Activated gamma-delta T cell treated with Interleukin-2 at 50 U/mL for 16 hours (primary cell): ENCODE data around the gene PLXNA4.
"Not testable (repeated sequence)": the region's sequence is repeated elsewhere in the genome, so short reads cannot be mapped to it uniquely, and the experiment has no call there.

Source experiments
- DNase-seq: peaks from one replicate; pipeline ENCODE4 v3.0.0-alpha.2; 2020

Gene PLXNA4, protein sequence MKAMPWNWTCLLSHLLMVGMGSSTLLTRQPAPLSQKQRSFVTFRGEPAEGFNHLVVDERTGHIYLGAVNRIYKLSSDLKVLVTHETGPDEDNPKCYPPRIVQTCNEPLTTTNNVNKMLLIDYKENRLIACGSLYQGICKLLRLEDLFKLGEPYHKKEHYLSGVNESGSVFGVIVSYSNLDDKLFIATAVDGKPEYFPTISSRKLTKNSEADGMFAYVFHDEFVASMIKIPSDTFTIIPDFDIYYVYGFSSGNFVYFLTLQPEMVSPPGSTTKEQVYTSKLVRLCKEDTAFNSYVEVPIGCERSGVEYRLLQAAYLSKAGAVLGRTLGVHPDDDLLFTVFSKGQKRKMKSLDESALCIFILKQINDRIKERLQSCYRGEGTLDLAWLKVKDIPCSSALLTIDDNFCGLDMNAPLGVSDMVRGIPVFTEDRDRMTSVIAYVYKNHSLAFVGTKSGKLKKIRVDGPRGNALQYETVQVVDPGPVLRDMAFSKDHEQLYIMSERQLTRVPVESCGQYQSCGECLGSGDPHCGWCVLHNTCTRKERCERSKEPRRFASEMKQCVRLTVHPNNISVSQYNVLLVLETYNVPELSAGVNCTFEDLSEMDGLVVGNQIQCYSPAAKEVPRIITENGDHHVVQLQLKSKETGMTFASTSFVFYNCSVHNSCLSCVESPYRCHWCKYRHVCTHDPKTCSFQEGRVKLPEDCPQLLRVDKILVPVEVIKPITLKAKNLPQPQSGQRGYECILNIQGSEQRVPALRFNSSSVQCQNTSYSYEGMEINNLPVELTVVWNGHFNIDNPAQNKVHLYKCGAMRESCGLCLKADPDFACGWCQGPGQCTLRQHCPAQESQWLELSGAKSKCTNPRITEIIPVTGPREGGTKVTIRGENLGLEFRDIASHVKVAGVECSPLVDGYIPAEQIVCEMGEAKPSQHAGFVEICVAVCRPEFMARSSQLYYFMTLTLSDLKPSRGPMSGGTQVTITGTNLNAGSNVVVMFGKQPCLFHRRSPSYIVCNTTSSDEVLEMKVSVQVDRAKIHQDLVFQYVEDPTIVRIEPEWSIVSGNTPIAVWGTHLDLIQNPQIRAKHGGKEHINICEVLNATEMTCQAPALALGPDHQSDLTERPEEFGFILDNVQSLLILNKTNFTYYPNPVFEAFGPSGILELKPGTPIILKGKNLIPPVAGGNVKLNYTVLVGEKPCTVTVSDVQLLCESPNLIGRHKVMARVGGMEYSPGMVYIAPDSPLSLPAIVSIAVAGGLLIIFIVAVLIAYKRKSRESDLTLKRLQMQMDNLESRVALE (N-terminal part only)

DNA sequence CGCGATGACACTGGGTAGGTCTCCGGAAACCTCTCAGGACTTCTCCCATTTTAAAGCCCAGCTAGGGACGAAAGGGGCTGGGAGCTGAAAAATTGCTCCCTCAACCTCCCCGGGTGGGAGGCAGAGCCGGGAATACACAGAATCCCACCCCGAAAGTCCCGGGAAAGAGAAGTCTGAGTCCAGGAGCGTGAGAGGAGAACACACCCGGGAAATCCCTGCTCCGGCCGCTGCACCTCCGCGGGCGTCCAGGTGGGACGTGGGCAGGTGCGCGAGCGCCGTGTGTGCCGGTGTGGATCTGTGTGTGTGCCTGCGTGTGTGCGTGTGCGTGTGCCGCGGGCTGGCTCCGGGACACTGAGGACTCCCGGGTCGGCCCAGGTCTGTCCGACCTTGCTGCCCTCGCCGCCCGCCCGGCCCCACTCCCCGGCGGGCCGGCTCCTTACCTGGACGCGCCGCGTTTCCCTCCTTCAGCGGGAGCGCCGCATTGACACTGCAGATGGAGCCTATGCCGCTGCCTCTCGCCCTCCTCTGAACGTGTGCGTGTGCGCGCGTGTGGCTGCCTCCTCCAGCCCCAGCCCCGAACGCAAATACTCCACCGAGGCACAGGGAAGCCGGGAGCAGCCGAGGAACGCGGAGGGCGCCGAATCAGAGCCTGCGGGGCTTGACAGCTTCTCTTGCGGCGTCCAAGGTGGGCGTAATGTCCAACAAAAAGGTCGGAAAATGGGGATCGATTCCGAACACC lies at the start of gene PLXNA4:
Gene PLXNA4 (minus strand): TSS at position 489 of the 739 bp plus-strand sequence. CDS start 67,777 bp downstream, outside the sequence.
- no peak for DNase-seq

DNA sequence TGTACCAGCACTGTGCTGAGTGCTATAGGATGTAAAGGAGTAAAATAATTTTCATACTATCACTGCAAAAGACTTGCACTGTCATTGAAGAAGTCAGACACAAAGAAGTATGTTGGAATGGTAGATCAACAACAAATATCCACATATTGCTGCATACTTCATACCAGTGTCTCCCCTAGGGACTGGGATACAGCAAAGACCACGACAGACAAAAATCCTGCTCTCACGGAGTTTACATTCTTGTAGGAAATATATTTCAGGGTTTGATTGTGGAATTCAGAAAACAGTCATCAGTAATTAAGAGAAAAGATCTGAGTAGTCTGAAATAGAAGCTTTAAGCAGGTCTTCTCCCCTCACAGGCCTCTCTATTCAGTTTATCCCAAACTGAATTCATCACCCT lies 49.4 kb upstream of the PLXNA4 start:
- no peak for DNase-seq

DNA sequence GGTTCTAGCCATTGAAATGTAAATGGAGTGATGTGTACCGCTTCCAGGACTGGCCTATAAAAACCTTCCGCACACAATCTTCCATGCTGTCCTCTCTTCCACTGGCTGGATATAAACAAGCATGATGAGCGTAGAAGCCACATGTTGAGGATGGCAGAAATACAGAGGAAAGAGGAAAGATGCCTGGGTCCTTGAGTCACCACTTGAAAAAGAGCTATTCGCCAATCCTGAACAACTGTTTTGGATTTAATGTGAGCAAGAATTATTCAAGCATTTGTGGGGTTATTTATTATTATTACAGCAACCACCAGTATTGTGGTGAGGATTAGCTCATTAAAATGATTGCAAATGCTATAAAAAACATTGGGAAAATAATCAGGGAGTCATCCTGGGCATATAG lies 45.8 kb upstream of the PLXNA4 start:
- no peak for DNase-seq

DNA sequence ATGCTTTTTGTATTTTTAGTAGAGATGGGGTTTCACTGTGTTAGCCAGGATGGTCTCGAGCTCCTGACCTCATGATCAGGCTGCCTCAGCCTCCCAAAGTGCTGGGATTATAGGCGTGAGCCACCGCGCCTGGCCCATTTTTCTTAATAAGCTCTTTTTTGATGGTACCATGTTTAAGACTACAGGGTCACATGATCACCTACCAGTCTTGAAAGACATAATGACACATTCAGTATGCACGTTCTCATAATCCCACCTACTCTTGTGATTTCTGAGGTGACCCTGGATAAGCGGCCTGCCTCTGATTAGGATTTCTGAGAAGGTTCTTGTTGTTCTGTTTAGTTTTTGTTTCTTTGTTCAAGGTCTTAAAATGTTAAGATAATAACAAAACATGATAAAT lies 43.7 kb upstream of the PLXNA4 start:
- DNase-seq: no peak

DNA sequence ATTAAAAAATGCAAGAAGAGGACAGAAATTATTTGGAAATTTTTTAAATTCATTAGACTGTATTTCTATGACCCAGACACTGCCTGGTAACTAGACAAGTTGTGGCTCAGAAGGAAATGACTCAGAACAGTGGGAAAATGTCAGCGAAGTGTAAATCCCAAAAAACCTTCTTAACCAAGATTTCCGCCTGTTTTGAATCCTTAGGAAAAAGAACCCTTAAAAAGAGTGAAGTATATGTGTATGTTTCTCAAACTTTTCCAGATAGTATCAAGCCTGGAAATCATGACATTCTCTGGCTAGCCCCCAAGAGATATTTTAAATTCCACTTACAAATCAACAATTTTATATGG lies 42.7 kb upstream of the PLXNA4 start:
- no peak for DNase-seq

DNA sequence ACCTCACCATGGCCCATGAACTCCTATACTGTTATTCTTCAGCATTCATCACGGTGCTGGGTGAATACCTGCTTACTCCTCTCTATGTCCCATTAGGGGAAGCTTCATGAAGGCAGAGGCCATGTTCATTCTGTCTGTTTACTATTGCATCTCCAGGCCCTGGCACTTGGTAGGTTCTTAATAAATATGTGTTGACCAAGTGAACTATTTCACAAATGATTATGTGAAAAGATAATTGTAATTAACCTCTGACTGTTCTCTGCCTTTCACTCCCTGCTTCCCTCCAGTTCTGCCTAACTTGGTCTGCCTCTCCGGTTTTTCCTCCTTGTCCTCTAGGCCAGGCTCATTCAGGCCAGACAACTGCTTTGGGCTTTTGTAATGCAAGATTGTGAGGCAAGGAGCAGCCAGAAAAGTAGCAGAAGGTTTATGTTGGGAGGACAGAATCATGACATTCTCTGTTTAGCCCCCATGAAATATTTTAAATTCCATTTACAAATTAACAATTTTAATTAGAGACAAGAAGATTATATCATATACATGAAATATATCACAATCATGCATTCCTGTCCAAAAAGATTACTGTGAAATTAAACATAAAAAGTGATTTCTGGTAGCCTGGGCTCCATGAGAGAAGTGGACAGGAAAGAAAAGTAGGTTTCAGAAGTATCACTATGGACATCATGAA lies 42.1 kb upstream of the PLXNA4 start:
- DNase-seq: no peak

DNA sequence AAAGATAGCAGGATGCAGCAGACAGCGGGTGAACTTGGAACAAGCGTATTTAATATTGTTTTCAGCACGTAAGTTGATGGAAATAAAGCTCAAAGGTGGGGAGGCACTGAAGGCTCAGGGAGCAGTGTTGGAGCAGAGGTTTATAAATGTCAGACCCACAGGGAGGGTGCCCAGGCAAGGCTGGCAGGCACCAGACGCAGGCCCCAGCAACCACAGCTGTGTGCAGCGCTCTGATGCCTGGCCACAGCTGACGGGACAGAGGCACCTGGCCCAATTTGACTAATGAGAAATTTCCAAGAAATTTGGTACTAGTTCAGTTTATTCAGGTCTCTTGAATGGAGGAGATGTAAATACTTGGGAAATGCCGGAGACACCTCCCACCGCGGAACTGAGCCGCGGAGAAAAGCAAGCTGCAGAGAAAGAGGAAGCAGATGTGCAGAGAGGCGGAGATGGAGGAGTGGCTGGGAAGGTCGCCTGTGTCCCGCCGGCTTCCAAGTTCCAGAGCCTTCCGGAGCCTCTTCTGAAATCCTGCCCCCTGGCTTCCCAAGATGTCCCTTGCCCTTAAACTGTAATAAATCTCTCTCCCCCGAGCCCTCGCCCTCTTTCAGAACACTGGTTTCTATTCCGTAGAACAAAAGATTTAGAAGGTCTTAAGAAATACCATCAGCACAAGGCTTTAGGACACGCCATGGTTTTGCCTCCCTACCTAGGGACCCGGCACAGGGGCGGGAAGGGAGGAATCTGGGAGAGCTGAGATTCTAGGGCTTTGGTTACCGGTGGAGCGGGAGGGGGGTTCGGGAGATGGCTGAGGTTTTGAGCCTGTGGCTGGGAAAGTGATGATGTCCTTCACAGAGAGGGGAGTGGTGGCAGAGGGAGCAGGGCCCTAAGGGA lies 38.4 kb upstream of the PLXNA4 start:
- no peak for DNase-seq

DNA sequence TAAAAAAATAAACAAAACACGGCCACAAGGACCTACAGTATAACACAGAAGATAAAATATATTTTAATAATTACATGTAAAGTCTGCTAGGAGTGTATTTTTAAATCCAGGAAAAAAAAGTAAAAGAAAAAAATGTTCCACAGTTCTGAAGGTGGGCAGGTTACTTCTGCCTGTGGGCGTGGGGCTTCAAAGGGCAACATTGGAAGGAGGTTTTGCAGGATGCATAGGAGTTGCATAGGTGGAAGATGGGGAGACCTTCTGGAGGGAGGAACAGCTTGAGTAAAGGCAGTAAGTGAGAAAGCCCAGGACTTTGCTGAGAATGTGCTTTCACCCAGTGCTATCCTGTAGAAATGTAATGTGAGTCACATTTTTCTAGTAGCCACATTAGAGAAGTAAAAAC lies 37.5 kb upstream of the PLXNA4 start:
- DNase-seq: no peak

DNA sequence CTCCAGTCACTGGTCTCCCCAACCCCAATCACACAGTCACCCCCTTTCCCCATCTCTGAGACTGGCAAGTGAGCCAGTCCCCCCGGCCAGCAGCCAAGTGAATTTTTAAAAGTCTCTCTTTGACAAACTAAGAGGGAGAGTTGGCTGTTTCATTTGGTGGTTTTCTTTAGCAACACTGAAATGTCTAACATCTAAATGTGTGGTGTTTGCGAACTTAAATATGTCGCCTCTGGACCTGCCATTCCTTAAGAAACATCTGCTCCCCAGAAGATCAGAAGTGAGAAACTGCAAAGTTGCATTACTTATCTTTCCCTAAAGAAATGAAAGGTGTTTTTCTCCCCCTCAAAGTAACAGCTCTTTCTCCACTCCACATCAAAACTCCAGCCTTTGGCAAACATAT lies 34.7 kb upstream of the PLXNA4 start:
- DNase-seq: no peak

DNA sequence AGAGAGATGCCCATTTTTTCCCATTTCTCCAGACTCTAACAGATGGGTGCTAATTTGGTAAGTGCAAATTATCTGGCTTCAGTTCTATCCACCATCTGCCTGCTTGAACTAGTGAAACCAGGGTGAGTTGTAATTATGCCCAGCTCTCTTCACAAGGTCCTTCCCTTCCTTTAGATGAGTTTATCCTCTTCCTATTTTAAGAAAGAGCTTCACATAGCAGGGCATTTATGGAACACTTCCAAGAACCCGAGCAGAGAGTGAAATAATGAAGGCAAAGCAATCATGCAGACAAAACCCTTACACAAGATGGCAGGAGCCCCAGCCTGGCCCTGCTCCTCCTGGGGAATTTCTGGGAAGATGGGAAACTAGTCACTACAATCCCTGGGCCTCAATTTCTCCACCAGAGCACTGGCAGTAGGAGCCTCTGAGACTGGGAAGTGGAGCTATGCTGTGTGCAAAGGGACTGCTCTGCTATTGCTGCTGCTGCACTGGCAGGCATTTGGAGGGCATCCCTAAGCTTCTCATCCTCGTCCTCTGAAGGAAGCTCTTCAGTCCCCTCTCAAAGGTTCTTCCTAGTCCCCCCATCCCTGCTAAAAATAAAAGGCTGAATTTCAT lies 33.7 kb upstream of the PLXNA4 start:
- no peak for DNase-seq

DNA sequence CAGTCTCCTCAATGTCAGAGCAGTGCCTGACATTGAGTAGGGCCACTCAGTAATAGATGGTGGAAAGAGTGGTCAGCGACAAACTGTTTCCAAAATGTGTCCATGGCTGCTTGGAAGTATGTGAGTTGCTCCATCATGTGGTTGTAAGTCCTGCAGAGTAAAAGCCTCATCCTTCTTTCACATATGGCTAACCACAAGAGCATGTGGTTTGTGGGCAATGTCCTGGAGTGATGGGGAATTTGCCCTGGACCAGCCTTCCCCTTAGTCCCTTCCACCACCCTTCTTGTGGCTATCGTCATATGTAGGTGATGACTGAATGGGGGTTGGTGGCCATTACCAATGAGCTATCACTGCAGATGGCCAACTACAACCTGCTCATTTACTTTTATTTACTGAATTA lies 33.0 kb upstream of the PLXNA4 start:
- no peak for DNase-seq

DNA sequence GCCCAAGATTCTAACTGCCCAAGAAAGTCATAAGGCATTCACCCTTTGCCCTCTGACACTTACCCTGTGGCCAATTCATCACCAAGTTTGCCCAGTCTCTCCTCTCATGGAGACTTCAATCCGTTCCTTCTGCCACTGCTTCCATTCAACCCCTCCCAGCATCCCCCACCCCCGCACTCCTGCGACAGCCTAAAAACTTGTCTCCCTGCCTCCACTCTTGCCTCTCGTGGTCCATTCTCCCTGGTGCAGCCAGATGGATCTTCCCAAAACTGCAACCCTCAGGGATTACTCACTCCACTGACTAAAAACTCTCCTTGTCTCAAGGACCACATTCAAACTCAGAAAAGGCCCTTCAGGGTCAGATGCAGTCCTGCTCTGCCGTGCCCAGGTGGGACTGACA lies 32.3 kb upstream of the PLXNA4 start:
- DNase-seq: no peak

DNA sequence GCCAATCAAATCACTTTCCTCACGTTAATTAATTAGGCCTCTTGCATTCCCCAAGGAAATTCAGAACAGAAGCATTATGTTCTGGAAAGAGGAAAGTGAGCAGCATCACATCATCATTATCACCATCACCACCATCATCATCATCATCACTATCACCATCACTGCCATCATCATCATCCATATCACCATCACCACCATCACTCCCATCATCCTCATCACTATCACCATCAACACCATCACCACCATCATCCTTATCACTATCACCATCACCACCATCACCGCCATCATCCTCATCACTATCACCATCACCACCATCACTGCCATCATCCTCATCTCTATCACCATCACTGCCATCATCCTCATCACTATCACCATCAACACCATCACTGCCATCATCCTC lies 31.4 kb upstream of the PLXNA4 start:
- no peak for DNase-seq

DNA sequence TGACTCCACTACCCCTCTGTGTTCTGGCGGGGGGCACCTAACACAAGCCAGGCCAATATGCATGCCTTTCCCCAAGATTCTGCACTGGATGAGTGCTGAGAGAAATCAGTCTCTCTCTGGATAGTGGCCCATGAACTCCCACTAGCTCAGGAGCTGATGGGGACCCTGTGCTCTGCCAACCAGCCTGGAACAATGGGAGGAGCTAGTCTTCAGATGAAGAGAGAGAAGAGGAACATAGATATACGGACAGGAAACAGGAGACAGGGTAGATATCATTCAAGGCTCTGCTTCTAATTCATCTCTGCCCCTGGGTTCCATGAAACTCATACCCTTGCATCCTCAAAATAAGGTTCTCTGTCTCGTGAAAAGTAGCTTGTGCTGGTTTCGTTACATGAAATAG lies 27.9 kb upstream of the PLXNA4 start:
- DNase-seq: no peak

DNA sequence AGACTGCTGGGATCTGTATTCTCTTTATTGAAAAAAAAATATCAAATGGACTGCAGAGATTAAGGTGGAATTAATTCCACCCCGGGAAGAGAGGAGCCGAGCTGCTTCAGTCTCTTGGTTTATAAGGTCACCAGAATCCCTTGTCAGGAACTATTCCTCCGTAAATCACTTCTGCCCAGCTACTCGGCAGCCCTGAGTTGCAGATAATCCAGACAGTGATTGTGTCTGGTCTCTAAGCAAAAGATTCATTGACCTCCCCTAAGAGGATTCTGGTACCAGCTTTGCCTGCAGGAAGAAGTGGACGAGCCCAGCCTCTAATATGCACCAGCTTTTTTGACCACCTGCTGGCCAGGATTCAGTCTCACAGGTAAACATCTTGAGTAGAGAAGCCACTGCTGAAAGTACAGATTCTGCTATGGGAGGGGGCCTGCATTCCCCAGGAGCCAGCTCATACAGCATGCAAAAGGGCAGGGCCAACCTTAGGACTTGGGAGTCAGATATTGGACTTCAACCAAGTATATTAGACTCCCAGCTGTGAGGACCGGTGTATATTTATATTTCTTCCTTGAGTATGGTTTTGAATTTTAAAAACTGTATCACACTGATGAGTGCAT lies 27.1 kb upstream of the PLXNA4 start:
- DNase-seq: no peak

DNA sequence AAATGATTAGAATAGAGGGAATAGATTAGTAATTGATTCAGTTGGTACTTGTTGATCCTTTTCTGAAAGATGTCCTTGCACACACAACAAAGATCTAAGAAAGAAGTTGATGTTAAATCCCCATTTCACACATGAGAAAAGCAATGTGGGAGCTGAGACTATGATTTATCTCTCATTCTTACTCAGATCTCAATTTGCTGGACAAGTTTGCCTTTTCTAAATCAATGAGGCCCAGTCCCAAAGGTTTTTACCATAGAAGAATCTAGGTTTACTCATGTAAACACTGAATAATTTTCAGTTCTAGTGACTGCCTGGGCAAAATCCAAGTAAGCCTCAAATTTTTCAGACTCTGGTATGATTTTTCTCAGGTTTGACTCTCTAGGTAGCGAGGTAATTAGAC lies 25.5 kb upstream of the PLXNA4 start:
- no peak for DNase-seq

DNA sequence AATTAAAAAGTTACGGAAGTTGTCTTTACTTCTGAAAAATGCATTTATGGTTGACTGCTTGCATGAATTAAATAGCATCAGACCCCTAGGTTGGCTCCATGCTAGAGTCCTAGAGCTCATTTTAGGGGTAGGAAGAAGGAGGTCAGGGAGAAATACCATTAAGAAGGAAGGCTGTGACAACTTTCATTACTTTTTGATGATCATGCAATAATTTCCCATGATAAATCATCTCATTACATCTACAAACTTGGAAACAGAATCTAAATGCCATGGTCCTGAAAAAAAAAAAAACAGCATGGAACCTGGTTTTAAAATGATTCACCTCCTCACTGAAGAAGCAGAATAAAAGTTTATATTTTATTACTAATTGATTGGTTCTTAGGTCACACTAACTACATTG lies 20.3 kb upstream of the PLXNA4 start:
- no peak for DNase-seq

DNA sequence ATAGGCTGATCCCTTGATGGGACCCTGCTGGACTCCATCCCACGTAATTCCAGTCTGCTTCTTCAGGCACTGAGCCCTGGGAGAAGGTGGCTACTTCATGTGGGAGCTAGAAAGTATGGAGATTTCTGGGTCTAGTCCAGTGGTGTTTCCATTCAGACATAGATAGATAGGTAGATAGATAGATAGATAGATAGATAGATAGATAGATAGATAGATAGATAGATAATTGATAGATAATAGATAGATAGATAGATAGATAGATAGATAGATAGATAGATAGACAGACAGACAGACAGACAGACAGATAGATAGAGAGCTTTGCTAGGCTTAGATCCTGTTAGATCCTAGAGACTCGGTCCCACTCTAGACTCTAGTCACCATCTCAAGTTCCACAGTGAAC lies 18.5 kb upstream of the PLXNA4 start:
- DNase-seq: not testable (repeated sequence)

DNA sequence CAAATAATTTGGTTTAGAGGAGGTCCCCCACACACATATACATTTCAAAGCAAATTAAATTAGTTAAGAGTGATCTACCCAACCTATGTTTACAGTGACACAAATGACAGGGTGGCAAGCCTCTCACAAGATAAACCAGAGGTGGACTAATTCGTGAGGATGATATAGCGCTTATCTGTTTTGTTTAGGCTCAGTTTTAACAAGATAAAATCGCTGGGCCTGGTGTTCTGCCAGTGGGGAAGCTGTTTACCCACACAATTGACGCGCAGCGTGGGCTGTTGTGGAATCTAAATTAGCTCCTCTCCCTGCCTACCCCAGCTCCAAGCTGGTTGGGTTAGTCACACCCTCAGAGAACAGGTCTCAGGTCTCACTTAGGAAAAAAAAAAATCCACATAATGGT lies 16.7 kb upstream of the PLXNA4 start:
- no peak for DNase-seq
